Body of pancreas (tissue), 4 donors: ENCODE measurements around the gene TCHP. TPM values are rescaled to one million over a fixed set of nuclear protein-coding genes. Genes with fewer than 3 reads are reported as not detected.
A peak's percentile ranks its signal among the peaks of the same experiment; 100 is the strongest.
"Not testable (repeated sequence)": the region's sequence is repeated elsewhere in the genome, so short reads cannot be mapped to it uniquely, and the experiment has no call there.

ENCODE experiments used
- ATAC-seq: fragments of 150-250 bp; one replicate; pipeline ENCODE4 v1.9.1; 2016
- DNase-seq, 4 donors: peaks; one replicate each; pipeline ENCODE4 v3.0.0-alpha.2; 2019
- H3K27ac ChIP-seq, 4 donors: fragments of 200-600 bp; sonication (generic); 1 replicate in 3 of 4; 2 replicates in 1 of 4; pipeline versions ENCODE4 v1.5.1 to v1.6.1; 2016 to 2019; ENCODE audit warnings: mild to moderate bottlenecking in 1 of 4, mixed read lengths in 1 of 4, moderate library complexity in 1 of 4
- H3K27me3 ChIP-seq, 2 donors: fragments of 200-600 bp; sonication (generic); one replicate each; pipeline ENCODE4 v1.6.0; 2016; ENCODE audit warnings: mild to moderate bottlenecking in 1 of 2
- H3K36me3 ChIP-seq, 2 donors: fragments of 200-600 bp; sonication (generic); replicated peaks in 1 of 2; 2 replicates each; pipeline ENCODE4 v1.5.1; 2016; ENCODE audit warnings: low read depth in 2 of 2; ENCODE audit not compliant: insufficient read depth in 1 of 2
- H3K4me1 ChIP-seq: fragments of 200-600 bp; sonication (generic); one replicate; pipeline ENCODE4 v1.6.0; 2016
- H3K4me3 ChIP-seq, 2 donors: fragments of 200-600 bp; sonication (generic); 1 replicate in 1 of 2; 2 replicates in 1 of 2; pipeline ENCODE4 v1.5.1; 2016 to 2019
- H3K9me3 ChIP-seq, 3 donors: fragments of 200-600 bp; sonication (generic); 1 replicate in 2 of 3; 2 replicates in 1 of 3; pipeline ENCODE4 v1.5.1; 2016
- POLR2A ChIP-seq, 3 donors: fragments of 450-650 bp; IDR thresholded peaks; one replicate each; pipeline ENCODE4 v1.6.1; 2016; ENCODE audit warnings: antibody characterized with exemption in 3 of 3, mild to moderate bottlenecking in 2 of 3
- WGBS, 2 donors: methylation state at CpG; one replicate each; pipeline ENCODE4 v1.1.5; 2017; 5-methylcytosine and 5-hydroxymethylcytosine counted together
- intact Hi-C: fragments of 100-400 bp; cut with DNase I; formaldehyde crosslinking; loops from one replicate; pipeline ENCODE4 v1.15.1; 2023
- total RNA-seq, 2 donors: library from RNA; depleted of rRNA; stranded (reverse); fragments of >200 nt; gene quantifications; one replicate each; pipeline ENCODE4 v1.1.0, GENCODE V29; 2016
- TF ChIP-seq, protein P1 (sequence below), 7 experiments: fragments of 450-650 bp in 4 of 7; fragments of 200-600 bp in 3 of 7; sonication (generic) in 3 of 7; IDR thresholded peaks; one replicate each; pipeline ENCODE4 v1.5.1; 2016 to 2019; ENCODE audit warnings: antibody characterized with exemption in 7 of 7

Gene TCHP
- total RNA-seq, 2 donors from 2014 or later = 29.3 to 72.2 TPM

DNA sequence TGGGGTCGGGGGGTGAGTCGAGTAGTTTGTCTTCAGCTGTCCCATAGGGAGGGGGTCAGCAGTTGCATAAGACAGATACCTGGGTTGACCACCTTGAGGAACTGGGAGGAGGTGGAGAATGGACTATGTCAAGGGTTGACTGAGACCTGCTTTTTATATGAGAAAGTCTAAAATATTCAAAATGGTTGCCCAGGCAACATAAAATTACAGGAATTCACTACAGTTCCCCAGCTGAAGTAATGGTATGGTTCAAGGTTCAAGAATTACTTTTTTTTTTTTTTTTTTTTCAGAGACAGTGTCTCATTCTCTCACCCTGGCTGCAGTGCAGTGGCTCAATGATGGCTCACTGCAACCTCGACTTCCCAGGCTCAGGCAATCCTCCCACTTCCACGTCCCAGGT is 5.1 kb upstream of the TCHP start:
- H3K4me3 ChIP-seq = no peak overlapping the region
- H3K36me3 ChIP-seq = no peaks in the 10 kb centered on the region
- no peak for TF ChIP-seq POLR2A (IDR thresholded peaks at IDR 0.05)
- TF ChIP-seq, protein P1, sequence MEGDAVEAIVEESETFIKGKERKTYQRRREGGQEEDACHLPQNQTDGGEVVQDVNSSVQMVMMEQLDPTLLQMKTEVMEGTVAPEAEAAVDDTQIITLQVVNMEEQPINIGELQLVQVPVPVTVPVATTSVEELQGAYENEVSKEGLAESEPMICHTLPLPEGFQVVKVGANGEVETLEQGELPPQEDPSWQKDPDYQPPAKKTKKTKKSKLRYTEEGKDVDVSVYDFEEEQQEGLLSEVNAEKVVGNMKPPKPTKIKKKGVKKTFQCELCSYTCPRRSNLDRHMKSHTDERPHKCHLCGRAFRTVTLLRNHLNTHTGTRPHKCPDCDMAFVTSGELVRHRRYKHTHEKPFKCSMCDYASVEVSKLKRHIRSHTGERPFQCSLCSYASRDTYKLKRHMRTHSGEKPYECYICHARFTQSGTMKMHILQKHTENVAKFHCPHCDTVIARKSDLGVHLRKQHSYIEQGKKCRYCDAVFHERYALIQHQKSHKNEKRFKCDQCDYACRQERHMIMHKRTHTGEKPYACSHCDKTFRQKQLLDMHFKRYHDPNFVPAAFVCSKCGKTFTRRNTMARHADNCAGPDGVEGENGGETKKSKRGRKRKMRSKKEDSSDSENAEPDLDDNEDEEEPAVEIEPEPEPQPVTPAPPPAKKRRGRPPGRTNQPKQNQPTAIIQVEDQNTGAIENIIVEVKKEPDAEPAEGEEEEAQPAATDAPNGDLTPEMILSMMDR (IDR thresholded peaks at IDR 0.05) = no peak
- ATAC-seq (no peak), DNase-seq (no peak)
- H3K27ac ChIP-seq = no peak overlapping the region
- no peaks in the 10 kb centered on the region for H3K27me3 ChIP-seq
- intact Hi-C loops = loop anchor here (5.0 kb wide), 1 partner anchor 43 kb away; no protein-coding TSS in a partner anchor
- H3K9me3 ChIP-seq = no peaks in the 10 kb centered on the region
- peaks cover 9% of the 10 kb centered on the region for H3K4me1 ChIP-seq
- 58 to 80% methylated on average over 3 to 4 of the region's 4 CpGs for WGBS, 2 donors

DNA sequence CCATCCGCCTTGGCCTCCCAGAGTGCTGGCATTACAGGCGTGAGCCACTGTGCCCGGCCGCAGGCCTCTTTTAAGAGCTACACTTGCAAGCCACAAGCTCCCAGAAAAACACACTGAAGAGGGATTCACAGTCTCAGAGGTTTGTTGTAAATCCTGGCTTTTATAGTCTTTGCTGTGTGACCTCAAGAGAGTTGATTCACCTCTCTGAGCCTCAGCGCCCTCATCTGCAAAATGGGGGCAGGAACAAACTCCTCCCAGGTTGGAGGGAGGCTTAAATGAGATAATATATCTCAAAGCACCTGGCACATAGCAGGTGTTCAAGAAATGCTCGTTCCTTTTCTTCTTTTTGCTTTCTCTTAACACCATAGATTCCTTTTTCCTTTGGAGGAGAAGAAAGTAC is 3.9 kb upstream of the TCHP start:
- Histone ChIP-seq H3K4me3 (no peak overlapping the region), H3K4me1 (peaks cover 10% of the 10 kb centered on the region), H3K27ac (no peak overlapping the region), H3K9me3 (no peaks in the 10 kb centered on the region), H3K27me3 (no peaks in the 10 kb centered on the region), H3K36me3 (no peaks in the 10 kb centered on the region)
- WGBS, 2 donors = 79 to 82% methylated on average over 6 of the region's 6 CpGs
- no peak for TF ChIP-seq POLR2A (IDR thresholded peaks at IDR 0.05)
- TF ChIP-seq, protein P1 (IDR thresholded peaks at IDR 0.05) = no peak
- intact Hi-C loops = loop anchor here (5.0 kb wide), 1 partner anchor 44 kb away; no protein-coding TSS in a partner anchor
- no peak for ATAC-seq
- no peak for DNase-seq

DNA sequence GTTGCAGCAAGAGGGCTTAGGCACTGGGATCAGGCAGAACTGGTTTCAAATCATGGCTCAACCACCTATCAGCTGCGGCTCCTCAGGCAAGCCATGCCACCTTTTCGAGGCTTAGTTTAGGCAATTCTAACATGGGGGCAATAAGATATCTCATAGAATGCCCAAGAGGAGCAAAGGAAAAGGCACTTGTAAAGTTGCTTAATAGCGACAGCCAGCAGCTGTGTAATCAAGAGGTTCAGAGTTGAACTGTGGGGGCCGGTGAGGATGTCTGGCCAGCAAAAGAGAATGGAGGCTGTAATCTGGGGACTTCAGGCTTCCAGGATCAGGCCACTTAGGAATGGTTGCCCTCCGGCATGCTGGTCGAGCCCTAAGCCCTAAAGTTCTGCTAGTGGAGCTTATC is 3.0 kb upstream of the TCHP start:
- no peaks in the 10 kb centered on the region for H3K36me3 ChIP-seq
- H3K27me3 ChIP-seq = no peaks in the 10 kb centered on the region
- DNase-seq (no peak), ATAC-seq (no peak)
- H3K27ac ChIP-seq = no peak overlapping the region
- peaks cover 18% of the 10 kb centered on the region for H3K4me1 ChIP-seq
- no peaks in the 10 kb centered on the region for H3K9me3 ChIP-seq
- no peak overlapping the region for H3K4me3 ChIP-seq
- TF ChIP-seq, protein P1 (IDR thresholded peaks at IDR 0.05) = no peak
- TF ChIP-seq POLR2A (IDR thresholded peaks at IDR 0.05) = no peak
- intact Hi-C loops = loop anchor here (5.0 kb wide), 1 partner anchor 45 kb away; no protein-coding TSS in a partner anchor
- 82 to 86% methylated on average over 6 of the region's 6 CpGs for WGBS, 2 donors

DNA sequence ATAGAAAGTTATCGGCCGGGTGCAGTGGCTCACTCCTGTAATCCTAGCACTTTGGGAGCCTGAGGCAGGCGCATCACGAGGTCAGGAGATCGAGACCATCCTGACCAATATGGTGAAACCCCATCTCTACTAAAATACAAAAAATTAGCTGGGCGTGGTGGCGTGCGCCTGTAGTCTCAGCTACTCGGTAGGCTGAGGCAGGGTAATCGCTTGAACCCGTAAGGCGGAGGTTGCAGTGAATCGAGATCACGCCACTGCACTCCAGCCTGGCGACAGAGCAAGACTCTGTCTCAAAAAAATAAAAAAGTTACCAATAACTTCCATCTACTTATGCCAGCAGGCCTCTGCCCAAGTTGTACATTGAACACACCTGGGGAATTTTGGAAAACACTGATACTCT is 729 bp upstream of the TCHP start:
- H3K9me3 ChIP-seq, H3K27me3 ChIP-seq, H3K4me3 ChIP-seq, DNase-seq, ATAC-seq: not testable (repeated sequence)
- 84 to 85% methylated on average over 15 of the region's 15 CpGs for WGBS, 2 donors
- Histone ChIP-seq H3K36me3 (peaks cover 0 to 11% of the 10 kb centered on the region in 2 donors), H3K4me1 (peaks cover 24% of the 10 kb centered on the region), H3K27ac (peak overlapping the region in 3 of 4 donors; percentile 76 to 82 (median 80))
- intact Hi-C loops = loop anchor here (5.0 kb wide), 1 partner anchor 47 kb away; no protein-coding TSS in a partner anchor

DNA sequence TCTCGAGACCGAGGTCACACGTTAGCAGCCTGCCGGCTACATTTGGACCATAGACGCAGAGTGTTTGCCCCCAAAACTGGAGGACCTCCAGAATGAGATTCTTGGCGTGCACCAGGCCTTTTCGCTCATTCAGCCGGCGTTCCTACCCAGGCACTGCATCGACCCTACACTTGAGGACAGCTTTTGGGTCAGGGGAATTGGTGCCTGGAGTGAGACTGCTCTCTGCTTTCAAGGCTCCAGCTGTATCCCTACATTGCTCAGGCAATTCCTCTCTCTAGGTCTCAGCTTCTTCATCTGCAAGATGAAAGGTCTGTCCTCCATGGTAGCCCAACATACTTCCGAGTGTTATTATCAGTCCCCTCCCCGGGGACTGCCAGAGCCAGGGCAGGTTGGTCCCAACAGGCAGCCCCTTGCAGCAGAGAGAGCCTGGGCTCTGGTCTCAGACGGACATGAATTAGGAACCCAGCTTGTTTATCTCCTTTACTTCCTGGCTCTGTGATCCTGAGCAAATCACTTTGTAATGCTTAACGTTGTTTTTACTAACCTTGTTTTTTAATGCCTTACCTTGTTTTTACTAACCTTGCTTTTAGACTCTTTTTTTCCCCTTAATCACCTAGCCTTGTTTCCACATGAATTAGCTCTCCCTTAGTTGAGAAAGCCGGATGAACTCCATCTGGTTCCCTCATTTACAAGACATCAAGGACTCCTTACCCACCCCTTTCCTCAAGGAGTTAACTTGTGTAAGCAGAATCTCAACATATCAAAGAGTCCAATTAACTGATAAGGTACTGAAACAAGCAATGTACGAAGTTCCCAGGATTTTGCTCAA is 892 bp downstream of the TCHP start:
- Histone ChIP-seq H3K4me3 (peak overlapping the region; percentile 44 to 89), H3K9me3 (no peaks in the 10 kb centered on the region), H3K27ac (peak overlapping the region; percentile 52 to 82 (median 78)), H3K27me3 (no peaks in the 10 kb centered on the region), H3K36me3 (peaks cover 0 to 22% of the 10 kb centered on the region in 2 donors), H3K4me1 (peaks cover 24% of the 10 kb centered on the region)
- ATAC-seq = peak; percentile 8
- DNase-seq = no peak
- intact Hi-C loops = no loop called here
- TF ChIP-seq POLR2A (IDR thresholded peaks at IDR 0.05) = no peak
- TF ChIP-seq, protein P1 (IDR thresholded peaks at IDR 0.05) = no peak
- 3 to 10% methylated on average over 6 to 16 of the region's 16 CpGs for WGBS, 2 donors
